AG20443 (cell line): ENCODE measurements around the gene BIVM.
"Not testable (repeated sequence)": the region's sequence is repeated elsewhere in the genome, so short reads cannot be mapped to it uniquely, and the experiment has no call there.

Experiments
- DNase-seq: peaks from one replicate; pipeline ENCODE4 v3.0.0; 2012; ENCODE audit warnings: low spot score, mixed read lengths

The BIVM gene, protein sequence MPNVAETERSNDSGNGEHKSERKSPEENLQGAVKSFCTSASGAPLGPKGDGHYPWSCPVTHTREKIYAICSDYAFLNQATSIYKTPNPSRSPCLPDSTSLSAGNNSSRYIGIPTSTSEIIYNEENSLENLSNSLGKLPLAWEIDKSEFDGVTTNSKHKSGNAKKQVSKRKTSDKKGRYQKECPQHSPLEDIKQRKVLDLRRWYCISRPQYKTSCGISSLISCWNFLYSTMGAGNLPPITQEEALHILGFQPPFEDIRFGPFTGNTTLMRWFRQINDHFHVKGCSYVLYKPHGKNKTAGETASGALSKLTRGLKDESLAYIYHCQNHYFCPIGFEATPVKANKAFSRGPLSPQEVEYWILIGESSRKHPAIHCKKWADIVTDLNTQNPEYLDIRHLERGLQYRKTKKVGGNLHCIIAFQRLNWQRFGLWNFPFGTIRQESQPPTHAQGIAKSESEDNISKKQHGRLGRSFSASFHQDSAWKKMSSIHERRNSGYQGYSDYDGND

DNA sequence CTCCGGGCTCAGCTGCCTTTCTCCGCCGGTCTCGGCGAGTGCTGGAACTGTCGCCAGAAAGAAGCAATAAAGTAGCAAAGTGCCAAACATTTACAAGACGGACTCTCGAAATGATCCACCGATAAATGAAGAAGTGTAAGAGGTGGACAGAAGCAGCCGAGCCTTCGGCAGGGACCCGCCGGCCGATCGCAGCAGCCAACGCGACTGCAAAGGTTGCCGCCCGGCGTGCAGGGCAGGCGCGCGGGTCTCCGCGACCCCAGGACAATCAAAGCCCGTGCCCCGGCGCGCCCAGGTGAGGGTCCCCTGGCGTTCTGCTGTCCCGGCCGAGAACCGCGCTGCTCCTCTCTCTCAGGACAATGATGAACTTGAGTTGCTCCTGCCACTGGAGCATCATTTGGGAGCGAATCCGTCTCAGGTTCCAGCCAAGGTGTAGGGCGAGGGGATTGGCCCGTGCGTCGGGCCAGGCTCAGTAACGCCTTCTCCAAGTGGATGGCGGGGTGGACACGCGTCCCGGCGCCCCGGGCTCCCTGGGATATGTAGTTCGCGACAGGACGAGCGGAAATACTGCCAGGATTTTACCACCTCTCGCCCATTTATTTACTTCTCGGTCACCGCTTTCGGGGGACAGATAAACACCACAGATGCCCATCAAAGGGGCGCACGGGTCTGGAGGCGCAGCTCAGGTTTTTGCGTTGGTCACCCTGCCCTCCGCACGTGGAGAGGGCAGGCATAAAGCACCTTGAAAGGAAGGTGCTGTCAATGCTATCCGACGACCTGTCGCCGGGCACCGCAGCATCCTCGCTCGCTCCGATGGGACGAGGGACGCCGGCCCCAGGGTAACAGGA is at the start of gene BIVM, which contains the start of gene POGLUT2:
Gene BIVM (plus strand): TSS at position 539 of the 845 bp plus-strand sequence. CDS start 8,149 bp downstream, outside the sequence.
Gene POGLUT2 (minus strand): TSS at position 396 of the 845 bp plus-strand sequence. CDS start 306 bp downstream, at position 90.
- DNase-seq, result peak; percentile 97

DNA sequence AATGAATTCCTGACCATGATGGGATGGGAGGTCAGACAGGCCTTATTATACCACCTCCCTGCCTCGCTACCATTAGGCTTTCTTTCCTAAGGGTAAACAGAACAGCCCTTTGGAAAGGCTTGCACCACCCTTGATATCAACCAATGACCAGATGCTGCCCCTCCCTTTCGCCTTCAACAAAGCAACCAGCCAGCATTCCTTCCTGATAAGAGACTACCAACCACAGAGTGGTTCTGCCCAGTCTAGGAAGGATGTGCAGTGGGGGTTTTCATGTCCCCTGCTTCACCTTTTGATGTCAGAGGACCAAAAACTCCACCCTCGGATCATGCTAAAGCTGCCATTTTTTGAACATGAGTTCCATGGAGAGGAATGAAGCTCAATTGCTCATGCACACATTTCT is 47.0 kb upstream of the BIVM start:
- DNase-seq, result no peak

DNA sequence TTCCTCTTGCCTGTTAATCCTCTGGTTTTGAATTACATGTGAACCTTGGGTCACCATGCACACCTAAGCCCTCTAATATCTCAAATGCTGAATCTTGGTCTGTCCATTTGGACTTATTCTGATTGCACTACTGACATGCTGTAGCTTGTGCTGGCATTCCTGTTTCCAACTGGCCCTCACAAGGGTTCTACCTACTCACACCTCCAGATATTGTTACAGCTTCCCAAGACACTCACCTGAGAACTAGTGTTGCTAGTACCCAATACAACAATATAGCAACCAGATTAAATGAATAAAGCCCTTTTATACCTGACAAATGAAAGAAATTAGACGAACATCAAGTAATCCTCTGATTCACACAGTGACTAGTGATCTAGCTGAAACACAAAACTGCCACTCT is 41.9 kb upstream of the BIVM start:
- no peak for DNase-seq

DNA sequence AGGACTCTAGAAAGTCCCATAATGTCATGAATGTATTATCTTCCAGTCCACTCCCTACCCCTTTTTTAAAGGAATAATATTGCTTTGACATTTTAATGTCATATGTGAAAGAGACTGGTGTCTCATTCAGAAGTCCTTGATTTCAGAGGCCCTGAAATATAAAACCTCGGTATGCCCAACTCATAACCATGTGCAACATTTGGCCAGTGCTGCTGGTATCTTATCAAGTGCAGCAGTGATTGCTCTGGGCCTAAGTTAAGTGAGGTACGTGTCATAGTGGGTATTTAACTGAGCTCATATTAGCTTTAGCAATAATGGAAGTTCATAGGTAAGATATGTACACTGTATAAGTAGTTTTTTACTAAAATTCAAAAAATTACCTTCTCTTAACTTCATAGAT is 40.1 kb upstream of the BIVM start:
- DNase-seq, result no peak

DNA sequence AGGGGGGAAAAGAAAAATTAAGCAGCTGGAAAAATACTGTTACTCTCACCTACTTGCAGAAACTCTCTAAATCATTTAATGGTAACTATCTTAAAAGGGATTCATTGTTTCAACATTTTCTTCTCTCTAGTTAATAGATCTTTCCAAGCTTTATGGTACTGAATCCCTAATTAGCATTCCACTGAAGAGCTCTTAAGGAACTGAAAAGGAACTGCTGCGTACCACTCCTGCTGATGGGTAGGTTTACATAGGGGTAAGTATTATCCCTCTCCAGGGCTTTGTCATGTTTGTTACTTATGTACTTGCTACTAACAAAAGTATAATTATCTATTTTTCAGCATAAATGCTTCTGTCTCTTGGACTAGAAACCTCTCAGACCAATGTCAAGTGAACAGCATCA is 37.8 kb upstream of the BIVM start:
- no peak for DNase-seq

DNA sequence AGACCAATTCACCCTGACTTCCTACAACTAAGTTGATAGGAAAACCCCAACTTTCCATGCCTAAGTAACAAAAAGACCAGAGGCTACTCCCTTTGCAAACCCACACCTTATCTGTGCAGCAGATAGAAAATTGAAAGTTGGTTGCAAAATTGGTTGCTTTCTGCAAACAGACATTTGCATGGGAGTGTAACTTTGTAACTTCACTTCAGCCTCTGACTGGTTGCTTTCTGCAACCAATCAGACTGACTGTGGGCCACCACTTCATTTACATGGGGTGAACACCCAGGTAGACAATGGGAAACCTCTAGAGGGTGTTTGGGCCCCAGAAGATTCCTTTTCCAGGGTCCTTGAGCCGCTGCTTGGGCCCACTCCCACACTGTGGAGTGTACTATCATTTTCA is 35.2 kb upstream of the BIVM start:
- no peak for DNase-seq

DNA sequence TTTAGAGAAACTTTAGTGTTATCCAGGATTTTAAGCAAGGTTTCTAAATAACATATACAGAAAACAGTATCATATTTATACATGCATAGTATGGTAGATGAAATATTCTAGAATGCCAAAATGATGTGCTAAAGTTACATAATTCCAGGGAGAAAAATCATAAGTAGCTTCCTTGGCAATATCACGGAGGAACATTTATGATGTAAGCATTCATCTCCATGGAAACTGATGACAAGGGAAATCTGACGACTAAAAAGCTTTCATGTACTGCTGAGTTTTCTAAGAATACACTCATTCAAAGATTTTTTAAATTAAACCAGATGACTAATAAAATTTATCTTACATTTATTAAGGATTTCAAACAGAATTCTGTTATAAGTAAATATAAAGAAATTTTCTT is 30.0 kb upstream of the BIVM start:
- no peak for DNase-seq

DNA sequence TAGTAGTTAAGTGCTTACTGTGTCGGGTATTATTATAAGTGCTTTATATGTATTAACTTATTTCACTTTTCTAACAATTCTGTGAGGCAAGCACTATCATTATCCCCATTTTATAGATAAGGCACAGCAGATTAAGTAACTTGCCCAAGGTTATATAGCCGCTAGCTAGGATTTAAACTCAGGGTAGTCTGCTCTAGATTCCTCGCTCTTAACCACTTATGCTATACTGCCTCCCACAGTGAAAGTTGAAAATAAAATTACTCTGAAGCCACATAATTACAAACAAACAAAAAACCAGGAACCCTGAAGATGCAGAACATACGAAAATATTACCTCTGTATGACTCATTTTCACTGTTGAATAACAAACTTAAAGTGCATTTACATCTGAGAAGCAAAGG is 29.2 kb upstream of the BIVM start:
- no peak for DNase-seq

DNA sequence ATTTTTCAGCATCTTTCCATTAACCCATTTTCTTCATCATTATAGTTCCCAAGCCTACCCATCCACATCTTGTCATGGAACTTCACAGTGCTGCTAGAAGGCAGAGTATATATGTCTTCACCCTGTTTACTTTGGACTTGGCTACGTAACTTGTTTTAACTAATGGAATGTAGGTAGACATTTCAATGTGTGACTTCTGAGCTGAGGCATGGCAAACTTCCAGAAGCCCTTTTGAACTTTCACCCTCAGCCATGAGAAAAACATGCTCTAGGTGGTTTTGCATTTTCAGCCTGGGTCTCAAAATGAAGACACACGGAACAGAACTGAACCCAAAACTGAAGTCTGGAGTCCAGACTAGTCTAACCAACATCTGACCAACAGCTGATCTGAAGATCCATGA is 28.5 kb upstream of the BIVM start:
- no peak for DNase-seq

DNA sequence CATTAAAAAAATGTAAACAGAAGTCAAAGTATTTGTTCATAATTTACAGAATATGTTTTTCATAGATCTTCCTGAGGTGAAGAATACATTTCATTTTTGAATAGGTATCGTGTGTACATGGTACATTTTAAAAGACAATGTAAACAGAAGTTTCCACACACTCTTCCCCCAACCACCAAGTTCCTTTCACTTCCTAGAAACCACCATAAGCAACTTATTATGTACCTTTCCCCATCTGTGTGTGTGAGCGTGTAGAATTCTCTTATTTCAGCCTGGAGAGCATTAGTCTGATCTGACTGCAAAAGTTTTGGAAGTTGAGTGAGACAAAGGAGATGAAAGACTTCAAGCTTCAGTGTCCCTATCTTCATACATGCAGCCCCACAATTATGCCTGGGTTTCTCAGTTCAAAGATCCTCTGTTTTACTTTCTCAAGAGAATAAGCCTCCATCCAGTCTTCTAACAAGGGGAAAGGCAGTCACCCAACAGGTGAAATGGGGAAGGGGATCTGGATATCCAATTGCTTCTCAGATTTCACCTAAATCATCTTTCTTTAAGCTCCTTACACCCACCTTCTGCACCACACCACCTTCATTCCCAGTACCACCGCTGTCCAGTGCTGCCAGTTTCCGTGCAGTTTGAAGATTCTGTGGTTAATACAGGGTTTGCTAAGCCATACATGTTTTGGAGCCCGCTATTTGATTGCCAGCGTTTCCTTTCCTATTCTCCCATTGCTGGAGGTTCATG is 27.4 kb upstream of the BIVM start:
- DNase-seq, result no peak

DNA sequence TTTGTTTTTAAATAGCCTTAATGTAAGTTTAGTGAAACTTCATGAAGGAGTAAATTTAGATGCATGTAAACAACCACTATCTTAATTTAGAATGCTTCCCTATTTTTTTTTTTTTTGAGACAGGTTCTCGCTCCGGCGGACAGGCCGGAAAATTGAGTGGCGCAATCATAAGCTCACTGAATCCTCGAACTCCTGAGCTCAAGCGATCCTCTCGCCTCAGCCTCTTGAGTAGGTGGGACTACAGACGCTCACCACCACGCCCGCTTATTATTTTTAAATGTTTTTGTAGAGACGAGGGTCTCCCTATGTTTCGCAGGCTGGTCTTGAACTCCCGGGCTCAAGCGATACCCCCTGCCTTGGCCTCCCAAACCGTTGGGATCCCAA is 26.9 kb upstream of the BIVM start:
- no peak for DNase-seq

DNA sequence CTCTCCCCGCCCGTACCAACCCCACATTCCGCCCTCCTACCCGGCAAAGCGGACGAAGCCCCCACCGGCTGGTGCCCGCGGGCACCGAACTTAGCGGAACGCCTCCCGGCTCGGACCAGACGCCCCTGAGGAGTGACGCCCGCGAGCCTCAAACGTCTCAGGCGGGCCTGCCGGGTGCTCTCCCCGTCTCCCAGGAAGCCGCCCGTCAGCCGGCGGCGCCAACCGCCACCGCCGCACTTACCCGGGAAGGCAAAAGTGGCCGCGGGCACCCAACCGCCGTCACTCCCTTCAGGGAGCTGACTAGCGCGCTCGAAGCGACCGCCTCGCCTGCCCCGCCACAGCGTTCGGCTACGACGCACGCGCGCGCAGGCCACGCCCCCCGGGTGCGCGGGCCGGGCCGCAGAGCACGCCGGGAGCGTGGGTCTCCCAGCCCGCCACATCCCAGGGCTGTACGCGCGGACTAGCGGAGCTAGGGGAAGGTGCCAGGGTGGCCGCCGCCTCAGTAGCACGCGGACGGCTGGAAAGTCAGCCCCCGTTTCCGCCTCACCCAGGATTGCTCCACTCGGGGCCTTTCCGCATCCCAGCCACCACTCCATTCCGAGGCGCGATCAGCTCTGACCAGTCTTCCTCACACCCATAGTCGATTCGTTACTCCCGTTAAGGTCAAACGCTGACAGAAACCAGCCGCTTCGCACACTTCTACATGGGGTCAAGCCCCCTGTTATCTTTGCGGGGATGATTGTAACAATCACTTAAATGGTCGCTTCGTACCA is 25.3 kb upstream of the BIVM start, which contains the start of gene TEX30:
Gene TEX30 (minus strand): TSS at position 346 of the 773 bp plus-strand sequence. CDS start 3,760 bp downstream, outside the sequence.
- DNase-seq, result peak; percentile 98

DNA sequence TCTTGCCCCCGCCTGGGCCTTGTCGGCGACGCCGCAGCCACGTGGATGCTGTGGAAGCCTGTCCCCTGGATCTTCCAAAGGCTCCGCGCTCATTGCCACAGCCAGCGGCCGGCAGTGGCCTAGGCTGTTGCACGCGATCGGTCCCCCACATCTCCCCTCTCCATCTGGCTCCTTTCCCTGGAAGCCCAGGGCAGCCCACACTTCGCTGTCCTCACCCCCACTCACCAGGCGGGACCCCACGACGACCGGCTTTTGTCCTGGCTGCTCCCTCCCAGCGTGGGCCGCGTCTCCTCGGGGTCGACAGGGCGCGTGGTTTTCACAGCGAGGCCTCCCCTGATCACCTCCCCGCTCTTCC is 24.7 kb upstream of the BIVM start:
- DNase-seq, result no peak

DNA sequence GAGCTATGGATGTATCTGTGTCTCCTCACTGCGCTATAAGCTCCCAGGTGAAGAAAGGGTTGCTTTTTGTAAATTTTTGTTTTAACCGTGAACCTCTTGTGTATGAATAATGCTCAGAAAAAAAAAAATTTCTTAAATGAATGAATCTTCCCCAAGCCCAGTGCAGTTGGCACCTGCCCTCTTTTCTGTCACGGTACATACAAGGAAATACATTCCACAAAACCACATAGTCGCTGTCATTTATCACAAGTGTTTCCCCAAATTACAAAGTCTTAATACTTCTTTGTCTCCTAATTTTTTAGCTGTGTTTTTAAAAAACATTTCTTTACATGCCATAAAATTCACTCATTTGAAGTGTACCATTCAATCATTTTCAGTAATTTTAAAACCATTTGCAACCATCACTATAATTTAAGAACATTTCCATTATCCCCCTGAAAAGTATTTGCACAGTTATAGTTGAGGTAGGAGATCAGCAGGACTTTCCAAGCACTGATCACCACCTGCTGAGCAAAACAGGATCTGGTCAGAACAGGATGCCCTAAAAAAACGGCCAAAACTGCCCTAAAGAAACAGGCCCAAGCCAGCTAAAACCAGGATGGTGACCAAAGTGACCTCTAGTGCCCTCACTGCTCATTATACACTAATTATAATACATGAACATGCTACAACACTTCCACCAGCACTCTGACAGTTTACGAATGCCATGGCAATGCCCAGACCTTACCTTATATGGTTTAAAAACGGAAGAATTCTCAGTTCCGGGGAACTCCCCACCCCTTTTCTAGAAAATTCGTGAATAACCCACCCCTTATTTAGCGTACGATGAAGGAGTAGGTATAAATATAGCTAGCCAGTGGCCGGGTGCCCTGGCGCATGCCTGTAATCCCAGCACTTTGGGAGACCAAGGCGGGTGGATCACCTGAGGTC is 24.1 kb upstream of the BIVM start:
- no peak for DNase-seq

DNA sequence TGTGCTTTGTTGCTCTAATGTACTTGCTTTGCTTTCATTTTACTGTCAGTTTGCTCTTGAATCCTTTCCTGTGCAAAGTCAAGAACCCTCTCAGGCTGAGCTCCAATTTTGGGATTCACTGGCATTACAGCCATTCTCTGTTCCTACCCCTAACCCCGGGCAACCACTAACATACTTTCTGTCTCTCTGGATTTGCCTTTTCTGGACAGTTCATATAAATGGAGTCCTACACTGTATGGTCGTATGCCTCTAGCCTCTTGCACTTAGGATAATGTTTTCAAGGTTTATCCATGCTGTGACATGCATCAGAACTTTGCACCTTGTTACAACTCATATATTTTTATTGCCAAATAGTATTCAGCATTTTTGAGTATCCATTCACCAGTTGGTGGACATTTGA is 22.6 kb upstream of the BIVM start:
- DNase-seq, result no peak

DNA sequence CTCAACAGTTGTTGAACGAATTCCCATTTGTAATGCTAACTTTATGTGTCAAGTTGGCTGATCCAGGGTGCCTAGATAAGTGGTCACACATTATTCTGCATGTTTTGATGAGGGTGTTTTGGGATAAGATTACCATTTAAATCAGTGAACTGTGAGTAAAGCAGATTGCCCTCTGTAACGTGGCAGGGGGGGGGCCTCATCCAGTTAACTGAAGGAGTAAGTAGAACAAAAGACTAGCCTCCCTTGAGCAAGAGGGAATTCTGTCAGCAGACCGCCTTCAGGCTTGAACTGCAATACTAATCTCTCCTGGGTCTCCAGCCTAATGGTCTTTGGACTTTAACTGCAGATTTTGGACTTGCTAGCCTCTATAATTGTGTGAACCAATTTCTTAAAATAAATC is 21.2 kb upstream of the BIVM start:
- DNase-seq, result no peak

DNA sequence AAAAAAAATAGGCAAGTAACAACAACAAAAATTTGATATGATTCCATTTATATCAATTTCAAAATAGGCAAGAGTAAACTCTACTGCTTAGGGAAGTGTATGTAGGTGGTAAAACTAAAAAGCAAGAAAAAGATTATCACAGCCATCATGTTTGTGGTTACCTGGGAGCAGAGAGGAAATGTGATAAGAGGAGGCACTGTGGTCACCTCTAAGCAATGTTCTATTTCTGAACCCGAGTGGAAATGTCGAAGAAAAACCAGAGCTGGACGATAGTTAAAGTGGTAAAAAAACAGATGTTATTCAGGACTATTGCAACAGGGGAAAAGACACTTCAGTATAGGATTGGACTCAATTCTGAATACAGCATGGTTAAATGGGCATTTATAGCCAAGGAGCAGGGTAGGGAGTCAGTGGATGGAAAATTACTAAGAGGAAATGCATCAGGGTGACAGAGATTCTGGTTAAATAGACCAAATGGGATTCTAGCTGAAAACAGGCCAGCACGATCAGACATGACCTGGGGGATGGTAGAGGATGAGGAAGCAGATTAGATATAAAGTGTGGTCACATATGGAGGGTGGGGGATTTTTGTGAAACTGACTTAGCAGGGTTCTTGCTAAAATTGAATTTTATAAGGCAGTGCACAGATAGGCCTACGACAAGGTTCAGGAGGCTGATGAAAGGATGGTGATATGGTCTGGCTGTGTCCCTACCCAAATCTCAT is 19.3 kb upstream of the BIVM start:
- DNase-seq, result no peak

DNA sequence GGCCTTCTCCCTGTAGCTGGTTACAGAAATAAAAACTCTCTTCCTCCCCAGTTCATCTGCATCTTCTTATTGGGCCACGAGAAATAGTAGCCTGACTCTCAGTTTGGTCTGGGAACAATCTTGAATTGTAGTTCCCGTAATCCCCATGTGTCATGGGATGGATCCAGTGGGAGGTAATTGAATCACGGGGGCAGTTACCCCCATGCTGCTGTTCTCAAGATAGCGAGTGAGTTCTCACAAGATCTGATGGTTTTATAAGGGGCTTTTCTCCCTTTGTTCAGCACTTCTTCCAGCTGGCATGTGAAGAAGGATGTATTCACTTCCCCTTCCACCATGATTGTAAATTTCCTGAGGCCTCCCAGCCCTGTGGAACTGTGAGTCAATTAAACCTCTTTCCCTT is 18.3 kb upstream of the BIVM start:
- DNase-seq, result not testable (repeated sequence)

DNA sequence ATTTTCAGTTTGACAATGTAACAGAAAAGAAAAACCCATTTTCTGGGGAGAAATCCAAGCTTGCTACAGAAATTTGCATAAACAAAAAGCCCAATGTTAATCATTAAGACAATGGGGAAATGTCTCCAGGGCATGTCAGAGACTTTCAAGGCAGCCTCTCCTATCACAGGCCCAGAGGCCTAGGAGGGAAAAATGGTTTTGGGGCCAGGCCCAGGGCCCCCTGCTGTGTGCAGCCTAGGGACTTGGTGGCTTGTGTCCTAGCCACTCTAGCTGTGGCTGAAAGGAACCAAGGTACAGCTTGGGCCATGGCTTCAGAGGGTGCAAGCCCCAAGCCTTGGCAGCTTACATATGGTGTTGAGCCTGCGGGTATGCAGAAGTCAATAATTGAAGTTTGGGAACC is 17.3 kb upstream of the BIVM start:
- no peak for DNase-seq

DNA sequence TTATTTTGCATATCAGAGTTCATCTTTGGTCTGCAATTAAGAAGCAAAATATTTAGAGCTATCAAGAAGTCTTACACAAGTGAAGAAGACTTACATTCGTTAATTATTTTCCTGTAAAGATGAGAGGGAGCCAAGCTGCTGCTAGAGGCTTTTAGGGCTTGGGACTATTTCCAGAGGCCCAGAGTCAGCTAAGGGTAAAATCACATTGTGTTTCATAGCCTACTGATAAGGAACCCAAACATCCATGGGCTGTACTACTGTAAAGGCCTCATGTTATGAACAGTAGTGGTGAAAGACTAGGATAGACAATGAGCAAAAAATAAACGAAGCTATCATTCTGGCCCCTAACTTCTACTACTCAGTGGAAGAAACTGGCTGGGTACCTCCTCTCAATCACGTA is 14.4 kb upstream of the BIVM start:
- DNase-seq, result no peak
